HepG2 (cell line): ENCODE results near the gene RNF5. TPM values are rescaled to one million over a fixed set of nuclear protein-coding genes. Genes with fewer than 3 reads are reported as not detected.

ENCODE experiments used
- FOXM1 ChIP-seq: sonication (generic); formaldehyde crosslinking; IDR thresholded peaks from 2 replicates; pipeline ENCODE4 v1.5.0; 2020; ENCODE audit warnings: missing genetic modification reagents
- PHB2 ChIP-seq: fragments of 450-650 bp; IDR thresholded peaks from 2 replicates; pipeline ENCODE4 v1.6.1; 2018; ENCODE audit not compliant: partially characterized antibody
- PPARG ChIP-seq: conservative IDR thresholded peaks from 2 replicates; pipeline ENCODE4 v1.6.1; 2016; ENCODE audit warnings: missing biosample characterization, missing genetic modification reagents
- REPIN1 ChIP-seq: sonication (generic); formaldehyde crosslinking; IDR thresholded peaks from 2 replicates; pipeline ENCODE4 v1.8.0; 2022; ENCODE audit warnings: missing genetic modification reagents, low read depth, mild to moderate bottlenecking, borderline replicate concordance
- THRA ChIP-seq: sonication (generic); formaldehyde crosslinking; IDR thresholded peaks from 2 replicates; pipeline ENCODE4 v1.4.0; 2020; ENCODE audit warnings: missing genetic modification reagents, borderline replicate concordance
- XRCC5 ChIP-seq: fragments of 200-400 bp; formaldehyde crosslinking; optimal IDR thresholded peaks from 2 replicates; pipeline ENCODE3; 2017; ENCODE audit warnings: mild to moderate bottlenecking, low read length
- ZBTB40 ChIP-seq, 2 experiments: fragments of 450-650 bp in 1 of 2; sonication (generic) in 1 of 2; formaldehyde crosslinking in 1 of 2; IDR thresholded peaks; 2 replicates each; pipeline versions ENCODE4 v1.6.1 to v1.8.0; 2016 to 2022; ENCODE audit warnings: antibody characterized with exemption in 1 of 2, mild to moderate bottlenecking in 1 of 2, missing genetic modification reagents in 1 of 2
- ZFY ChIP-seq: sonication (generic); formaldehyde crosslinking; IDR thresholded peaks from 2 replicates; pipeline ENCODE4 v1.4.0; 2020; ENCODE audit warnings: missing genetic modification reagents
- ZNF451 ChIP-seq: sonication (generic); formaldehyde crosslinking; IDR thresholded peaks from 2 replicates; pipeline ENCODE4 v1.5.0; 2020; ENCODE audit warnings: mild to moderate bottlenecking, missing genetic modification reagents
- ZNF646 ChIP-seq: sonication (generic); formaldehyde crosslinking; IDR thresholded peaks from 2 replicates; pipeline ENCODE4 v1.9.0; 2021; ENCODE audit warnings: mild to moderate bottlenecking, missing genetic modification reagents
- ZNF891 ChIP-seq: sonication (generic); formaldehyde crosslinking; IDR thresholded peaks from 2 replicates; pipeline ENCODE4 v1.5.0; 2020; ENCODE audit warnings: mild to moderate bottlenecking, missing genetic modification reagents
- polyA plus RNA-seq, 8 experiments: library from polyadenylated mRNA; depleted of rRNA in 3 of 8; stranded (reverse) in 7 of 8; unstranded in 1 of 8; fragments of >200 nt; fragmentation: Illumina TruSeq in 4 of 8; extraction: Trizol in 4 of 8; gene quantifications; 2 replicates each; pipeline versions ENCODE4 v1.2.1 to v1.2.3, GENCODE V29; 2011 to 2016; ENCODE audit warnings: low read depth in 4 of 8, missing spikeins in 1 of 8, mixed read lengths in 1 of 8; ENCODE audit not compliant: insufficient read depth in 1 of 8
- total RNA-seq, 5 experiments: library from RNA; depleted of rRNA; stranded (reverse); fragments of >200 nt; fragmentation: Illumina TruSeq; extraction: Trizol; gene quantifications; 2 replicates each; pipeline ENCODE4 v1.2.3, GENCODE V29; 2016; ENCODE audit warnings: low read depth in 1 of 5

The RNF5 gene
- total and polyA plus RNA-seq, 2 of the 13 experiments (the other 11 are each of a cell fraction or from before 2014, with no cell fraction given): 98.0 to 131 TPM

GRCh38 chr6:32195902-32196681 lies 17.9 kb downstream of the RNF5 start (continued):
- TF ChIP-seq ZBTB40 (IDR thresholded peaks at IDR 0.05) (no peak), ZBTB40 (CRISPR knock-in tag; IDR thresholded peaks at IDR 0.05) (peak; percentile 83), XRCC5 (no peak), ZNF646 (CRISPR knock-in tag) (no peak), PHB2 (no peak), ZFY (CRISPR knock-in tag) (peak; percentile 94), ZNF451 (peak; percentile 79), ZNF891 (peak; percentile 99), FOXM1 (CRISPR knock-in tag) (no peak), REPIN1 (CRISPR knock-in tag) (peak; percentile 51; the same call in 1 of the 2 replicates), THRA (CRISPR knock-in tag) (peak; percentile 58; the same call in 1 of the 2 replicates), PPARG (CRISPR knock-in tag) (0 out of 2 replicates have a peak, but pooled peaks have one; percentile 62)
